Prostate gland (tissue), 2 donors: Measurements from ENCODE around the gene SCAMP2.

Experiments
- CTCF ChIP-seq, 4 experiments: fragments of 200-600 bp in 2 of 4; fragments of 450-650 bp in 2 of 4; sonication (generic) in 2 of 4; IDR thresholded peaks; 1 replicate in 3 of 4; 2 replicates in 1 of 4; pipeline ENCODE4 v1.5.1; 2016 to 2019; ENCODE audit warnings: antibody characterized with exemption in 4 of 4, mild to moderate bottlenecking in 2 of 4, moderate library complexity in 2 of 4
- POLR2A ChIP-seq: fragments of 450-650 bp; IDR thresholded peaks from one replicate; pipeline ENCODE4 v1.6.1; 2016; ENCODE audit warnings: antibody characterized with exemption, mild to moderate bottlenecking
- POLR2AphosphoS5 ChIP-seq: sonication (generic); formaldehyde crosslinking; IDR thresholded peaks from one replicate; pipeline ENCODE4 v1.6.1; 2017; ENCODE audit warnings: antibody characterized with exemption

GRCh38 chr15:74838746-74839525 is 34.2 kb downstream of the SCAMP2 start:
- TF ChIP-seq POLR2AphosphoS5 (no peak), CTCF (IDR thresholded peaks at IDR 0.05) (no peak), POLR2A (no peak)
